Fibroblast of mammary gland (primary cell): ENCODE measurements around the gene PJVK.

ENCODE experiments used
- DNase-seq: peaks from one replicate; pipeline ENCODE4 v3.0.0-alpha.2; 2010; ENCODE audit warnings: low read depth
- H3K4me3 ChIP-seq: 2 replicates; pipeline ENCODE4 v1.5.1; 2011; ENCODE audit warnings: low read depth, mild to moderate bottlenecking, low read length, moderate library complexity; ENCODE audit not compliant: control insufficient read depth
- TF ChIP-seq, protein P1 (sequence below): conservative IDR thresholded peaks from 2 replicates; pipeline ENCODE4 v1.5.1; 2011; ENCODE audit warnings: low read depth, low read length, inconsistent platforms; ENCODE audit not compliant: control insufficient read depth, insufficient read depth

The PJVK gene

DNA sequence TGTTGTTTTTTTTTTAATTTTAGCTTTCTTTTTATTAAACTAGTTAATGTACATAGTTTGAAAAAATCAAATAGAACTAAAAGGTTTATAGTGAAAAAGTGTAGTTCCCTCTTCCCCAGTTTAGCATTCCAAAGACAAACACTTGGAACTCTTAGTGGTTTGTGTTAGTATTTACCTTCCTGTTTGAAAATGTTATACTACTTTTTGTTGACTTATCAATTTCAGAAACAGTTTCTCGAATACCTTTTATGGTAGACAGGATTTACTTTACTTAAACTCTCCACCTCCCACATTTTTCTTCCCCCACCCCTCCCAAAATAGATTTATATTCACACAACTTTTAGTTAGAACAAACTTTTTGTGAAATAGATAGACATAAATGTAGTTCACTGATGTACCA lies 55.8 kb downstream of the PJVK start:
- TF ChIP-seq, protein P1, sequence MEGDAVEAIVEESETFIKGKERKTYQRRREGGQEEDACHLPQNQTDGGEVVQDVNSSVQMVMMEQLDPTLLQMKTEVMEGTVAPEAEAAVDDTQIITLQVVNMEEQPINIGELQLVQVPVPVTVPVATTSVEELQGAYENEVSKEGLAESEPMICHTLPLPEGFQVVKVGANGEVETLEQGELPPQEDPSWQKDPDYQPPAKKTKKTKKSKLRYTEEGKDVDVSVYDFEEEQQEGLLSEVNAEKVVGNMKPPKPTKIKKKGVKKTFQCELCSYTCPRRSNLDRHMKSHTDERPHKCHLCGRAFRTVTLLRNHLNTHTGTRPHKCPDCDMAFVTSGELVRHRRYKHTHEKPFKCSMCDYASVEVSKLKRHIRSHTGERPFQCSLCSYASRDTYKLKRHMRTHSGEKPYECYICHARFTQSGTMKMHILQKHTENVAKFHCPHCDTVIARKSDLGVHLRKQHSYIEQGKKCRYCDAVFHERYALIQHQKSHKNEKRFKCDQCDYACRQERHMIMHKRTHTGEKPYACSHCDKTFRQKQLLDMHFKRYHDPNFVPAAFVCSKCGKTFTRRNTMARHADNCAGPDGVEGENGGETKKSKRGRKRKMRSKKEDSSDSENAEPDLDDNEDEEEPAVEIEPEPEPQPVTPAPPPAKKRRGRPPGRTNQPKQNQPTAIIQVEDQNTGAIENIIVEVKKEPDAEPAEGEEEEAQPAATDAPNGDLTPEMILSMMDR, result no peak
- no peak overlapping the region for H3K4me3 ChIP-seq
- DNase-seq, result no peak

DNA sequence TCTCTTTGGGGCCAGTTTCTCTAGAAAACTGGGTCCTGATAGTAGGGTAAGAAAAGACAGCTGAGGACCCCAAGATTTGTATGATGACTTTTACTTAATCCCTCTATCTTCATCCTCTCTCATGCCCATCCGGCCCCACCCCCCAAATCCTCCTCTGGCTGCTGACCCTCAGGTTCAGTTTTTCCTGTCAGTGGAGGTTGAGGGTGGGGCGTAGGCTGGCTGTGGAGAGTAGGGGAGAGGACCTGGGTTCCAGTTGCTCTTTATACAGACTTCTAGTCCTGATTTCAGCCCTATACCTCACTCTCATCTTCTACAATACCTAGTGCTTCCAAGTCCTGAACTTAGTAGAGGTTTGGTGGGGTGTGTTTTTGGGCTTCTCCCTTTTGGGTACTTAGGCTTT lies 57.5 kb downstream of the PJVK start:
- DNase-seq, result no peak
- no peak overlapping the region for H3K4me3 ChIP-seq
- TF ChIP-seq, protein P1, result no peak

DNA sequence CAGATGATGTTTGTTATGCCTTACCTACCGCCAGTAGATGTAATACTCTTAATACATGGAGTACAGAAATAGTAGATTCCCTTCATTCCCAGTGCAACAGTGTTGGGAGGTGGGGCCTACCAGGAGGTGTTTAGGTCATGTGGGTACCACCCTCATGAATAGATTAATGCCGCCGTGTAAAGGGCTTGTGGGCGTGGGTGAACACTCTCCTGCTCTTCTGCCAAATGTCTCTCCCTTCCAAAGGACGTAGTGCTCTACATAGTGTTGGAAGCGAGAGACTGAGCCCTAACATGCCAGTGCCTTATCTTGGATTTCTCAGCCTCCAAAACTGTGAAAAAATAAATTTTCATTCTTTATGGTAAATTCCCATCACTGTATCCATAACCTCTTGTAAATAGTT lies 59.2 kb downstream of the PJVK start:
- no peak overlapping the region for H3K4me3 ChIP-seq
- TF ChIP-seq, protein P1, result no peak

More for the DNA sequence above, 59.2 kb downstream of the PJVK start:
- DNase-seq, result no peak
